Measurements from ENCODE around the gene PLPPR5. TPM values are rescaled to one million over a fixed set of nuclear protein-coding genes. Genes with fewer than 3 reads are reported as not detected.

PLPPR5 gene
- total RNA-seq, 4 donors from 2014 or later = not detected

DNA sequence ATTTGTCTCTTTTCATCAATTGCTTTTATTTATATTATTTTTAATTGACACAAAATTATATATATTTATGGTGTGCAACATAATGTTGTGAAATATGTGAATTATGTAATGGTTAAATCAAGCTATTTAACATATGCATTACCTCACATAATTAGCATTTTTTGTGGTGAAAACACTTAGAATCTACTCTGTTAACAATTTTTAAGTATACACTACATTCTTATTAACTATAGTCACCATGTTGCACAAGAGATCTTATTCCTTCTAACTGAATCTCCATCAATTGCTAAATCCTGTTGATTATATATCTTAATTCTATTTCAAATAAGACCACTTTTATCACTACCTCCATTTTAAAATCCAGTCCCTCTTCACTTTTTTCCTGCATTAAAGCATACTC lies 42.5 kb downstream of the PLPPR5 start:
- H3K4me1 ChIP-seq = no peaks in the 10 kb centered on the region
- no peak overlapping the region for H3K27ac ChIP-seq
- no peak overlapping the region for H3K4me3 ChIP-seq
- DNase-seq (ENCODE audit: low spot score in 2 of 2) = no peak
- no peak for TF ChIP-seq POLR2A (IDR thresholded peaks at IDR 0.05)
- TF ChIP-seq POLR2AphosphoS5 (IDR thresholded peaks at IDR 0.05) = no peak
- TF ChIP-seq EP300 (IDR thresholded peaks at IDR 0.05) = no peak
- TF ChIP-seq, protein P1, sequence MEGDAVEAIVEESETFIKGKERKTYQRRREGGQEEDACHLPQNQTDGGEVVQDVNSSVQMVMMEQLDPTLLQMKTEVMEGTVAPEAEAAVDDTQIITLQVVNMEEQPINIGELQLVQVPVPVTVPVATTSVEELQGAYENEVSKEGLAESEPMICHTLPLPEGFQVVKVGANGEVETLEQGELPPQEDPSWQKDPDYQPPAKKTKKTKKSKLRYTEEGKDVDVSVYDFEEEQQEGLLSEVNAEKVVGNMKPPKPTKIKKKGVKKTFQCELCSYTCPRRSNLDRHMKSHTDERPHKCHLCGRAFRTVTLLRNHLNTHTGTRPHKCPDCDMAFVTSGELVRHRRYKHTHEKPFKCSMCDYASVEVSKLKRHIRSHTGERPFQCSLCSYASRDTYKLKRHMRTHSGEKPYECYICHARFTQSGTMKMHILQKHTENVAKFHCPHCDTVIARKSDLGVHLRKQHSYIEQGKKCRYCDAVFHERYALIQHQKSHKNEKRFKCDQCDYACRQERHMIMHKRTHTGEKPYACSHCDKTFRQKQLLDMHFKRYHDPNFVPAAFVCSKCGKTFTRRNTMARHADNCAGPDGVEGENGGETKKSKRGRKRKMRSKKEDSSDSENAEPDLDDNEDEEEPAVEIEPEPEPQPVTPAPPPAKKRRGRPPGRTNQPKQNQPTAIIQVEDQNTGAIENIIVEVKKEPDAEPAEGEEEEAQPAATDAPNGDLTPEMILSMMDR (IDR thresholded peaks at IDR 0.05) = no peak
- H3K9me3 ChIP-seq = no peaks in the 10 kb centered on the region
- no peaks in the 10 kb centered on the region for H3K27me3 ChIP-seq
- no peaks in the 10 kb centered on the region for H3K36me3 ChIP-seq

DNA sequence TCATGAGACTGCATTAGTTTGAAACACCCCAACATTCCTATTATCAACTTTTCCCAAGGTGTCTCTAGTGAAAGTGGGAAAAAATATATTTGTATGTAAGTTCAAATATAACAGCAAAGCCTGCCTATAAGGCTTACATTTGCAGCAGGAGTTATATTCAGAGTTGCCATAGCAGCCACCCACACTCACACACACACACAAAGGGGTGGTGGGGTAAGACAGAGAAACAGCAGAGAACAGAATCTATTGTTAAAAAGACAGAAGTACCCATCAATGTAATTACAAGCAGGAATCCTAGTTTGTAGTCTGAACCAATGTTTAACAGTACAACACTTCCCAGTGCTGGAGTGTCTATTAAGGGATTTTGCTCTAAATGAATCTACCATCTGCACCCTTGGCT lies 55.0 kb downstream of the PLPPR5 start:
- no peaks in the 10 kb centered on the region for H3K27me3 ChIP-seq
- TF ChIP-seq POLR2AphosphoS5 (IDR thresholded peaks at IDR 0.05) = no peak
- TF ChIP-seq POLR2A (IDR thresholded peaks at IDR 0.05) = no peak
- TF ChIP-seq EP300 (IDR thresholded peaks at IDR 0.05) = no peak
- TF ChIP-seq, protein P1 (IDR thresholded peaks at IDR 0.05) = no peak
- DNase-seq (ENCODE audit: low spot score in 2 of 2) = no peak
- no peak overlapping the region for H3K4me3 ChIP-seq
- no peaks in the 10 kb centered on the region for H3K36me3 ChIP-seq
- no peaks in the 10 kb centered on the region for H3K4me1 ChIP-seq
- no peaks in the 10 kb centered on the region for H3K9me3 ChIP-seq
- no peak overlapping the region for H3K27ac ChIP-seq

DNA sequence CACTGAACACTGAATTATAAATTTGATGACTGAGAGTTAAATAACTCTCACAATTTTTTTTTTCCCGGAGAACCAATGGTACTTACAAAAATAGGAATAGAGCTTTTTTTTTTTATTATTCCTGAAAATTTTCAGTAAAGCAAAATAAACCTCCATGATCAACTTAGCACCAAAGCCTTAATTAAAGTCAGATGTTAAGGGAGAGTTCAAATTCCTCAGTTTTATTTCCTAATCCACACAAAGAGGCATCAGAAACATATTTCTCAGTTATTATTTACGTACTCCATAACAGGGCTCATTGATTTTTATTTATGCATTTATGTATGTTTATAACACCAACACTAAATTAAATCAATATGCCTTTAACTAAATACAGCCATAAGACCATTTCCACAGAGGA lies 55.5 kb downstream of the PLPPR5 start:
- H3K27ac ChIP-seq = no peak overlapping the region
- no peaks in the 10 kb centered on the region for H3K4me1 ChIP-seq
- TF ChIP-seq EP300 (IDR thresholded peaks at IDR 0.05) (no peak), POLR2AphosphoS5 (IDR thresholded peaks at IDR 0.05) (no peak), POLR2A (IDR thresholded peaks at IDR 0.05) (no peak)
- TF ChIP-seq, protein P1 (IDR thresholded peaks at IDR 0.05) = no peak
- no peaks in the 10 kb centered on the region for H3K9me3 ChIP-seq
- no peaks in the 10 kb centered on the region for H3K27me3 ChIP-seq
- DNase-seq (ENCODE audit: low spot score in 2 of 2) = no peak
- WGBS = 29% methylated on average over 2 of the region's 2 CpGs
- no peak overlapping the region for H3K4me3 ChIP-seq
- no peaks in the 10 kb centered on the region for H3K36me3 ChIP-seq

DNA sequence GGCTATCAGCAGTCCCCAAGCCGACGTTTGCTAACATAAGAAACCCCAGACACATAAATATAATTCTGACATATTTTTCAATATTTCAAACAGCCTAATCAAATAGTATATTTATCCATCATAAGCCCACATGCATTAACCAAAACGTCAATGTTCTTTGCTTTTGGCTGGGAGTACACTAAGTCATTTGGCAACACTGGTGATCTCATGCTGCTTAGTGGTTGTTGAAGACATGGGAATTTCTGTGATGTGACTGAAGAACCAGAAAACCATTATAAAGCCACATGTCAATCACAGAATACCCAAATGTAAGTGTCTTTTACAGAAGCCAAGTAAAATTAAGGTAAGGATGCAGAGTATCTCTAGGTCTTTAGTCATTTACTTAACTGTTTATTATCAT lies 57.6 kb downstream of the PLPPR5 start:
- no peaks in the 10 kb centered on the region for H3K36me3 ChIP-seq
- no peak overlapping the region for H3K27ac ChIP-seq
- TF ChIP-seq POLR2A (IDR thresholded peaks at IDR 0.05) = no peak
- no peak for TF ChIP-seq POLR2AphosphoS5 (IDR thresholded peaks at IDR 0.05)
- TF ChIP-seq, protein P1 (IDR thresholded peaks at IDR 0.05) = no peak
- no peak for TF ChIP-seq EP300 (IDR thresholded peaks at IDR 0.05)
- H3K9me3 ChIP-seq = no peaks in the 10 kb centered on the region
- no peaks in the 10 kb centered on the region for H3K4me1 ChIP-seq
- no peaks in the 10 kb centered on the region for H3K27me3 ChIP-seq
- DNase-seq (ENCODE audit: low spot score in 2 of 2) = no peak
- H3K4me3 ChIP-seq = no peak overlapping the region
- 78% methylated on average over 3 of the region's 3 CpGs for WGBS

DNA sequence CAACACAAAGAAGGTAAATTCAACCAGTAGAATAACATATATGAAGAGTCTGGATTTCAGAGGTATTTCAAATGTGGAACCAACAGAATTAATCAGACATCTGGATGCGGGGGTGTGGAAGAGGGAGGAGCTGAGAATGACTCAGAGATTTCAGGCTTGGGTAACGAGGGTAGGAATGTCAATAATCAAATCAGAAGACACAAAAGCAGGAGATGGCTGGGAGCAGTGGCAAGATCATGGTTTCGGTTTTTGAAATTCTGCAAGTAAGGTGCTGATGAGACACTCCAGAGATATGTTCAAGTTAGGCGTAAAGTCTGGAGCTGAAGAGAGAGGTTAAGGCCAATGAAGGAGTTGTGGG lies 64.0 kb downstream of the PLPPR5 start:
- H3K27ac ChIP-seq = no peak overlapping the region
- no peaks in the 10 kb centered on the region for H3K27me3 ChIP-seq
- no peak overlapping the region for H3K4me3 ChIP-seq
- H3K9me3 ChIP-seq = no peaks in the 10 kb centered on the region
- TF ChIP-seq POLR2A (IDR thresholded peaks at IDR 0.05) (no peak), POLR2AphosphoS5 (IDR thresholded peaks at IDR 0.05) (no peak), EP300 (IDR thresholded peaks at IDR 0.05) (no peak)
- TF ChIP-seq, protein P1 (IDR thresholded peaks at IDR 0.05) = no peak
- no peaks in the 10 kb centered on the region for H3K36me3 ChIP-seq
- WGBS = 55% methylated on average over 4 of the region's 4 CpGs
- no peak for DNase-seq (ENCODE audit: low spot score in 2 of 2)
- H3K4me1 ChIP-seq = no peaks in the 10 kb centered on the region

All from suprapubic skin (tissue), 4 donors.